GM23338 (cell line): Measurements from ENCODE around the gene SORCS3. TPM values are rescaled to one million over a fixed set of nuclear protein-coding genes. Genes with fewer than 3 reads are reported as not detected.

Source experiments
- ETS1 ChIP-seq: IDR thresholded peaks from 2 replicates; pipeline ENCODE4 v1.6.1; 2016; ENCODE audit warnings: antibody characterized with exemption
- EZH2 ChIP-seq: fragments of 200-600 bp; sonication (generic); IDR thresholded peaks from one replicate; pipeline ENCODE4 v1.8.0; 2017; ENCODE audit warnings: antibody characterized with exemption, mild to moderate bottlenecking, low read depth; ENCODE audit not compliant: unreplicated experiment
- NANOG ChIP-seq: IDR thresholded peaks from 2 replicates; pipeline ENCODE4 v1.6.1; 2016; ENCODE audit warnings: antibody characterized with exemption, borderline replicate concordance
- POLR2AphosphoS5 ChIP-seq: IDR thresholded peaks from 2 replicates; pipeline ENCODE4 v1.6.1; 2016; ENCODE audit warnings: antibody characterized with exemption, low read depth
- STAT1 ChIP-seq: IDR thresholded peaks from one replicate; pipeline ENCODE4 v1.6.1; 2016; ENCODE audit warnings: antibody characterized with exemption; ENCODE audit not compliant: unreplicated experiment
- polyA plus RNA-seq: library from polyadenylated mRNA; unstranded; fragments of >200 nt; fragmentation: Nextera tagmentation; extraction: Ambion mirVana; gene quantifications from 2 replicates; pipeline ENCODE4 v1.2.1, GENCODE V29; 2016
- total RNA-seq: library from RNA; depleted of rRNA; stranded (reverse); fragments of >200 nt; shearing (Covaris generic); gene quantifications from 2 replicates; pipeline ENCODE4 v1.2.3, GENCODE V29; 2014
- TF ChIP-seq, protein P1 (sequence below): fragments of 250-450 bp; sonication (Bioruptor Pico); IDR thresholded peaks from 2 replicates; pipeline ENCODE4 v1.5.0; 2020; ENCODE audit warnings: mild to moderate bottlenecking, moderate library complexity
- TF ChIP-seq, protein P2 (sequence below): IDR thresholded peaks from one replicate; pipeline ENCODE4 v1.6.1; 2018; ENCODE audit warnings: antibody characterized with exemption; ENCODE audit not compliant: unreplicated experiment
- TF ChIP-seq, protein P3 (sequence below), 2 experiments: fragments of 200-600 bp in 1 of 2; sonication (generic) in 1 of 2; conservative IDR thresholded peaks; 2 replicates each; pipeline versions ENCODE4 v1.5.1 to v1.6.1; 2016 to 2017; ENCODE audit warnings: antibody characterized with exemption in 2 of 2, low read depth in 2 of 2, mild to moderate bottlenecking in 2 of 2, moderate library complexity in 1 of 2

SORCS3 gene
- total and polyA plus RNA-seq, 2 experiments from 2014 or later, result 0.37 to 1.4 TPM

- TF ChIP-seq, protein P1, sequence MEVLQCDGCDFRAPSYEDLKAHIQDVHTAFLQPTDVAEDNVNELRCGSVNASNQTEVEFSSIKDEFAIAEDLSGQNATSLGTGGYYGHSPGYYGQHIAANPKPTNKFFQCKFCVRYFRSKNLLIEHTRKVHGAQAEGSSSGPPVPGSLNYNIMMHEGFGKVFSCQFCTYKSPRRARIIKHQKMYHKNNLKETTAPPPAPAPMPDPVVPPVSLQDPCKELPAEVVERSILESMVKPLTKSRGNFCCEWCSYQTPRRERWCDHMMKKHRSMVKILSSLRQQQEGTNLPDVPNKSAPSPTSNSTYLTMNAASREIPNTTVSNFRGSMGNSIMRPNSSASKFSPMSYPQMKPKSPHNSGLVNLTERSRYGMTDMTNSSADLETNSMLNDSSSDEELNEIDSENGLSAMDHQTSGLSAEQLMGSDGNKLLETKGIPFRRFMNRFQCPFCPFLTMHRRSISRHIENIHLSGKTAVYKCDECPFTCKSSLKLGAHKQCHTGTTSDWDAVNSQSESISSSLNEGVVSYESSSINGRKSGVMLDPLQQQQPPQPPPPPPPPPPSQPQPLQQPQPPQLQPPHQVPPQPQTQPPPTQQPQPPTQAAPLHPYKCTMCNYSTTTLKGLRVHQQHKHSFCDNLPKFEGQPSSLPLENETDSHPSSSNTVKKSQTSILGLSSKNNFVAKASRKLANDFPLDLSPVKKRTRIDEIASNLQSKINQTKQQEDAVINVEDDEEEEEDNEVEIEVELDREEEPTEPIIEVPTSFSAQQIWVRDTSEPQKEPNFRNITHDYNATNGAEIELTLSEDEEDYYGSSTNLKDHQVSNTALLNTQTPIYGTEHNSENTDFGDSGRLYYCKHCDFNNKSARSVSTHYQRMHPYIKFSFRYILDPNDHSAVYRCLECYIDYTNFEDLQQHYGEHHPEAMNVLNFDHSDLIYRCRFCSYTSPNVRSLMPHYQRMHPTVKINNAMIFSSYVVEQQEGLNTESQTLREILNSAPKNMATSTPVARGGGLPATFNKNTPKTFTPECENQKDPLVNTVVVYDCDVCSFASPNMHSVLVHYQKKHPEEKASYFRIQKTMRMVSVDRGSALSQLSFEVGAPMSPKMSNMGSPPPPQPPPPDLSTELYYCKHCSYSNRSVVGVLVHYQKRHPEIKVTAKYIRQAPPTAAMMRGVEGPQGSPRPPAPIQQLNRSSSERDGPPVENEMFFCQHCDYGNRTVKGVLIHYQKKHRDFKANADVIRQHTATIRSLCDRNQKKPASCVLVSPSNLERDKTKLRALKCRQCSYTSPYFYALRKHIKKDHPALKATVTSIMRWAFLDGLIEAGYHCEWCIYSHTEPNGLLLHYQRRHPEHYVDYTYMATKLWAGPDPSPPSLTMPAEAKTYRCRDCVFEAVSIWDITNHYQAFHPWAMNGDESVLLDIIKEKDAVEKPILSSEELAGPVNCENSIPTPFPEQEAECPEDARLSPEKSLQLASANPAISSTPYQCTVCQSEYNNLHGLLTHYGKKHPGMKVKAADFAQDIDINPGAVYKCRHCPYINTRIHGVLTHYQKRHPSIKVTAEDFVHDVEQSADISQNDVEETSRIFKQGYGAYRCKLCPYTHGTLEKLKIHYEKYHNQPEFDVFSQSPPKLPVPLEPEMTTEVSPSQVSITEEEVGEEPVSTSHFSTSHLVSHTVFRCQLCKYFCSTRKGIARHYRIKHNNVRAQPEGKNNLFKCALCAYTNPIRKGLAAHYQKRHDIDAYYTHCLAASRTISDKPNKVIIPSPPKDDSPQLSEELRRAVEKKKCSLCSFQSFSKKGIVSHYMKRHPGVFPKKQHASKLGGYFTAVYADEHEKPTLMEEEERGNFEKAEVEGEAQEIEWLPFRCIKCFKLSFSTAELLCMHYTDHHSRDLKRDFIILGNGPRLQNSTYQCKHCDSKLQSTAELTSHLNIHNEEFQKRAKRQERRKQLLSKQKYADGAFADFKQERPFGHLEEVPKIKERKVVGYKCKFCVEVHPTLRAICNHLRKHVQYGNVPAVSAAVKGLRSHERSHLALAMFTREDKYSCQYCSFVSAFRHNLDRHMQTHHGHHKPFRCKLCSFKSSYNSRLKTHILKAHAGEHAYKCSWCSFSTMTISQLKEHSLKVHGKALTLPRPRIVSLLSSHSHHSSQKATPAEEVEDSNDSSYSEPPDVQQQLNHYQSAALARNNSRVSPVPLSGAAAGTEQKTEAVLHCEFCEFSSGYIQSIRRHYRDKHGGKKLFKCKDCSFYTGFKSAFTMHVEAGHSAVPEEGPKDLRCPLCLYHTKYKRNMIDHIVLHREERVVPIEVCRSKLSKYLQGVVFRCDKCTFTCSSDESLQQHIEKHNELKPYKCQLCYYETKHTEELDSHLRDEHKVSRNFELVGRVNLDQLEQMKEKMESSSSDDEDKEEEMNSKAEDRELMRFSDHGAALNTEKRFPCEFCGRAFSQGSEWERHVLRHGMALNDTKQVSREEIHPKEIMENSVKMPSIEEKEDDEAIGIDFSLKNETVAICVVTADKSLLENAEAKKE (CRISPR knock-in tag), result no peak
- TF ChIP-seq NANOG, result no peak
- TF ChIP-seq STAT1, result no peak
- no peak for TF ChIP-seq ETS1
- no peak for TF ChIP-seq EZH2
- TF ChIP-seq, protein P2, sequence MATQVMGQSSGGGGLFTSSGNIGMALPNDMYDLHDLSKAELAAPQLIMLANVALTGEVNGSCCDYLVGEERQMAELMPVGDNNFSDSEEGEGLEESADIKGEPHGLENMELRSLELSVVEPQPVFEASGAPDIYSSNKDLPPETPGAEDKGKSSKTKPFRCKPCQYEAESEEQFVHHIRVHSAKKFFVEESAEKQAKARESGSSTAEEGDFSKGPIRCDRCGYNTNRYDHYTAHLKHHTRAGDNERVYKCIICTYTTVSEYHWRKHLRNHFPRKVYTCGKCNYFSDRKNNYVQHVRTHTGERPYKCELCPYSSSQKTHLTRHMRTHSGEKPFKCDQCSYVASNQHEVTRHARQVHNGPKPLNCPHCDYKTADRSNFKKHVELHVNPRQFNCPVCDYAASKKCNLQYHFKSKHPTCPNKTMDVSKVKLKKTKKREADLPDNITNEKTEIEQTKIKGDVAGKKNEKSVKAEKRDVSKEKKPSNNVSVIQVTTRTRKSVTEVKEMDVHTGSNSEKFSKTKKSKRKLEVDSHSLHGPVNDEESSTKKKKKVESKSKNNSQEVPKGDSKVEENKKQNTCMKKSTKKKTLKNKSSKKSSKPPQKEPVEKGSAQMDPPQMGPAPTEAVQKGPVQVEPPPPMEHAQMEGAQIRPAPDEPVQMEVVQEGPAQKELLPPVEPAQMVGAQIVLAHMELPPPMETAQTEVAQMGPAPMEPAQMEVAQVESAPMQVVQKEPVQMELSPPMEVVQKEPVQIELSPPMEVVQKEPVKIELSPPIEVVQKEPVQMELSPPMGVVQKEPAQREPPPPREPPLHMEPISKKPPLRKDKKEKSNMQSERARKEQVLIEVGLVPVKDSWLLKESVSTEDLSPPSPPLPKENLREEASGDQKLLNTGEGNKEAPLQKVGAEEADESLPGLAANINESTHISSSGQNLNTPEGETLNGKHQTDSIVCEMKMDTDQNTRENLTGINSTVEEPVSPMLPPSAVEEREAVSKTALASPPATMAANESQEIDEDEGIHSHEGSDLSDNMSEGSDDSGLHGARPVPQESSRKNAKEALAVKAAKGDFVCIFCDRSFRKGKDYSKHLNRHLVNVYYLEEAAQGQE, result no peak
- TF ChIP-seq POLR2AphosphoS5, result no peak
- TF ChIP-seq, protein P3, sequence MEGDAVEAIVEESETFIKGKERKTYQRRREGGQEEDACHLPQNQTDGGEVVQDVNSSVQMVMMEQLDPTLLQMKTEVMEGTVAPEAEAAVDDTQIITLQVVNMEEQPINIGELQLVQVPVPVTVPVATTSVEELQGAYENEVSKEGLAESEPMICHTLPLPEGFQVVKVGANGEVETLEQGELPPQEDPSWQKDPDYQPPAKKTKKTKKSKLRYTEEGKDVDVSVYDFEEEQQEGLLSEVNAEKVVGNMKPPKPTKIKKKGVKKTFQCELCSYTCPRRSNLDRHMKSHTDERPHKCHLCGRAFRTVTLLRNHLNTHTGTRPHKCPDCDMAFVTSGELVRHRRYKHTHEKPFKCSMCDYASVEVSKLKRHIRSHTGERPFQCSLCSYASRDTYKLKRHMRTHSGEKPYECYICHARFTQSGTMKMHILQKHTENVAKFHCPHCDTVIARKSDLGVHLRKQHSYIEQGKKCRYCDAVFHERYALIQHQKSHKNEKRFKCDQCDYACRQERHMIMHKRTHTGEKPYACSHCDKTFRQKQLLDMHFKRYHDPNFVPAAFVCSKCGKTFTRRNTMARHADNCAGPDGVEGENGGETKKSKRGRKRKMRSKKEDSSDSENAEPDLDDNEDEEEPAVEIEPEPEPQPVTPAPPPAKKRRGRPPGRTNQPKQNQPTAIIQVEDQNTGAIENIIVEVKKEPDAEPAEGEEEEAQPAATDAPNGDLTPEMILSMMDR (conservative IDR thresholded peaks at IDR 0.05; ENCODE audit: low read depth in 2 of 2), result no peak
These were observed 376.0 kb downstream of the SORCS3 start (continued) for GRCh38 chr10:105017116-105017515.
